Epithelial cell of proximal tubule (primary cell): ENCODE results near the gene TEFM. TPM values are rescaled to one million over a fixed set of nuclear protein-coding genes. Genes with fewer than 3 reads are reported as not detected.

Experiments used
- DNase-seq: peaks from one replicate; pipeline ENCODE4 v3.0.0-alpha.2; 2011; ENCODE audit warnings: low read depth
- H3K4me3 ChIP-seq: 2 replicates; pipeline ENCODE4 v1.5.1; 2011; ENCODE audit warnings: low read depth, mild to moderate bottlenecking, low read length
- total RNA-seq: library from RNA; depleted of rRNA; stranded (reverse); fragments of >200 nt; gene quantifications from 2 replicates; pipeline ENCODE4 v1.2.3, GENCODE V29; 2015
- TF ChIP-seq, protein P1 (sequence below): conservative IDR thresholded peaks from 2 replicates; pipeline ENCODE4 v1.5.1; 2012; ENCODE audit warnings: low read depth, mild to moderate bottlenecking, low read length

TEFM gene
- total RNA-seq, 1 donor from 2014 or later: 7.8 TPM

DNA sequence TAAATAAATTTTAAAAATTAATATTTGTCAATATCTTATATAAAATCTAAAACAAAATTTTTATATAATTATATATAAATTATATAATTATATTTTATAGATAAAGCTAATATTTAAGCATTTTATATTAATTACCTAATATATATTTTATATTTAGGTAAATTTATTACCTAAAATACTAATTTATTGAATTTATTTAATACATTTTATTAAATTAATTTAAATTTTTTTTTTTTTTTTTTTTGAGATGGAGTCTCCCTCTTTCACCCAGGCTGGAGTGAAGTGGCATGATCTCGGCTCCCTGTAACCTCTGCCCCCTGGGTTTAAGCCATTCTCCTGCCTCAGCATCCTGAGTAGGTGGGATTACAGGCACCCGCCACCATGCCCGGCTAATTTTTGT, 51.9 kb downstream of the TEFM start:
- TF ChIP-seq, protein P1, sequence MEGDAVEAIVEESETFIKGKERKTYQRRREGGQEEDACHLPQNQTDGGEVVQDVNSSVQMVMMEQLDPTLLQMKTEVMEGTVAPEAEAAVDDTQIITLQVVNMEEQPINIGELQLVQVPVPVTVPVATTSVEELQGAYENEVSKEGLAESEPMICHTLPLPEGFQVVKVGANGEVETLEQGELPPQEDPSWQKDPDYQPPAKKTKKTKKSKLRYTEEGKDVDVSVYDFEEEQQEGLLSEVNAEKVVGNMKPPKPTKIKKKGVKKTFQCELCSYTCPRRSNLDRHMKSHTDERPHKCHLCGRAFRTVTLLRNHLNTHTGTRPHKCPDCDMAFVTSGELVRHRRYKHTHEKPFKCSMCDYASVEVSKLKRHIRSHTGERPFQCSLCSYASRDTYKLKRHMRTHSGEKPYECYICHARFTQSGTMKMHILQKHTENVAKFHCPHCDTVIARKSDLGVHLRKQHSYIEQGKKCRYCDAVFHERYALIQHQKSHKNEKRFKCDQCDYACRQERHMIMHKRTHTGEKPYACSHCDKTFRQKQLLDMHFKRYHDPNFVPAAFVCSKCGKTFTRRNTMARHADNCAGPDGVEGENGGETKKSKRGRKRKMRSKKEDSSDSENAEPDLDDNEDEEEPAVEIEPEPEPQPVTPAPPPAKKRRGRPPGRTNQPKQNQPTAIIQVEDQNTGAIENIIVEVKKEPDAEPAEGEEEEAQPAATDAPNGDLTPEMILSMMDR: no peak

More for the DNA sequence above, 51.9 kb downstream of the TEFM start:
- H3K4me3 ChIP-seq: no peak overlapping the region
- no peak for DNase-seq

Other genes starting within 250 kb of the TEFM start
- gene CRLF3, start 81.5 kb downstream of the TEFM start, total RNA-seq: 13.8 and 19.6 TPM in 2 replicates
- 7.5 and 8.4 TPM in 2 replicates for gene ATAD5, start 74.3 kb downstream of the TEFM start, total RNA-seq
- gene ADAP2, start 15.7 kb upstream of the TEFM start, total RNA-seq: 4.6 and 5.1 TPM in 2 replicates
- 12.2 and 15.3 TPM in 2 replicates for gene RNF135, start 64.8 kb upstream of the TEFM start, total RNA-seq
- 14.3 and 40.2 TPM in 2 replicates for gene NF1, start 188.7 kb upstream of the TEFM start, total RNA-seq